OCI-LY7 (cell line): Measurements from ENCODE around the gene SV2C.

Experiments
- EZH2phosphoT487 ChIP-seq: fragments of 200-600 bp; sonication (generic); IDR thresholded peaks from 2 replicates; pipeline ENCODE4 v1.6.1; 2018; ENCODE audit warnings: low read depth, borderline replicate concordance, mild to moderate bottlenecking, mixed run types, antibody characterized with exemption, low read length, moderate library complexity, mixed read lengths
- TF ChIP-seq, protein P1 (sequence below): fragments of 200-600 bp; sonication (generic); conservative IDR thresholded peaks from 2 replicates; pipeline ENCODE4 v1.5.1; 2014; ENCODE audit warnings: mild to moderate bottlenecking, antibody characterized with exemption, low read length, moderate library complexity, mixed read lengths

- TF ChIP-seq, protein P1, sequence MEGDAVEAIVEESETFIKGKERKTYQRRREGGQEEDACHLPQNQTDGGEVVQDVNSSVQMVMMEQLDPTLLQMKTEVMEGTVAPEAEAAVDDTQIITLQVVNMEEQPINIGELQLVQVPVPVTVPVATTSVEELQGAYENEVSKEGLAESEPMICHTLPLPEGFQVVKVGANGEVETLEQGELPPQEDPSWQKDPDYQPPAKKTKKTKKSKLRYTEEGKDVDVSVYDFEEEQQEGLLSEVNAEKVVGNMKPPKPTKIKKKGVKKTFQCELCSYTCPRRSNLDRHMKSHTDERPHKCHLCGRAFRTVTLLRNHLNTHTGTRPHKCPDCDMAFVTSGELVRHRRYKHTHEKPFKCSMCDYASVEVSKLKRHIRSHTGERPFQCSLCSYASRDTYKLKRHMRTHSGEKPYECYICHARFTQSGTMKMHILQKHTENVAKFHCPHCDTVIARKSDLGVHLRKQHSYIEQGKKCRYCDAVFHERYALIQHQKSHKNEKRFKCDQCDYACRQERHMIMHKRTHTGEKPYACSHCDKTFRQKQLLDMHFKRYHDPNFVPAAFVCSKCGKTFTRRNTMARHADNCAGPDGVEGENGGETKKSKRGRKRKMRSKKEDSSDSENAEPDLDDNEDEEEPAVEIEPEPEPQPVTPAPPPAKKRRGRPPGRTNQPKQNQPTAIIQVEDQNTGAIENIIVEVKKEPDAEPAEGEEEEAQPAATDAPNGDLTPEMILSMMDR: no peak
- TF ChIP-seq EZH2phosphoT487: no peak
Observed at GRCh38 chr5:76319673-76320072, 236.5 kb downstream of the SV2C start.
